ELF-1 (cell line): Measurements from ENCODE around the gene TBC1D8.
A peak's percentile ranks its signal among the peaks of the same experiment; 100 is the strongest.

Experiments used
- DNase-seq: peaks from one replicate; pipeline ENCODE4 v3.0.0-alpha.2; 2016; ENCODE audit warnings: low read depth, low spot score

TBC1D8 gene

DNA sequence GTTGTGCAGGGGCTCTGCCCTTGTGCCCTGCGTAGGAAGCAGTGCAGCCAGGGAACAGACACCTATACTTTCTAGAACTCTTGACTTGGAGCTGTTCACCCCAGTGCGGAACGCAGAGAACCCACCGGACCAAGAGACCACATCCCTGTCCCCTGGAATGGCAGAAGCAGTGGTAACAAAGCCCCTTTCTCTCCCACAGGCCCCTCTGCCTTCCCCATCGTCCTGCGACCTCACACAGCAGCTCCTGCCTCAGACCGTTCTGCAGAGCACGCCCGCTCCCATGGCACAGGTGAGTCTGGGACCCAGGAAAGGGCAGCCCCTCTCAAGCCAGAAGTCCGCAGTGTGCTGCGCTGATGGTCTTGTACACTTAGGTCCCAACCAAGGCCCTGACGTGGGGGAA, 173.7 kb downstream of the TBC1D8 start:
- DNase-seq, result no peak

DNA sequence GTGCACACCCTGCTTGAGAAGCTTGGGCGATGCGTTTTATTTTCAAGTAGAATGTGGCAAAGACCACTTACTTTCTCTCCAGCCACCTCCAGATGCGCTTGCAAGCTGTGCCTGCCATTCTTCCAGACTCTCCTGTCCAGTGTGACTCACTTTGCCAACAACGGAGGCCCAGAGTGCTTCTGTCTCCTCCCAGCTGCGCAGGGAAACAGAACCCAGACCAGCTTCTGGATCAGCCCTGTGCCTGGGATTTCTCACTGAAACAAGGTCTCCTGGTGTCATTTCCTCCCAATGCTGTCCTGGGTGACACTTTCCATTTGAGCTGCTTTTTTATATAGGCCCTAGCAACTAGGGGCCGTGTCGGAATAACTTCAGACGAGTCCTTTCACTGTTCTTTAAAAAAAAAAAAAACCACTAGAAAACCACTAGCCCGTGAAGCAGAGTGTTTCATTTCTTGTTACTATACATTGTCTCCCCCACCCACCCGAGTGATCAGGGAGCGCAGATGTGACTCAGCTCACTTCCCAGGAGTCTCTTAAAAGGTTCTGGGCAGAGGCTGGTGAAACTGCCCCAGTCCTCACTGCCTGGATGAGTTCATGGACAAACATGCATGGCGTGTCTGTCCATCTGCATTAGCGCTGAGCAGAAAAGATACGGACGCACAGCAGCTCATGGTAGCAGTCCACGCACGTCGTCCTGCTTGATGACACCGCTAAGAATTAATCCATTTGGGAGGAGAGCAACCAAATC, 174.4 kb downstream of the TBC1D8 start:
- peak; percentile 59 for DNase-seq

DNA sequence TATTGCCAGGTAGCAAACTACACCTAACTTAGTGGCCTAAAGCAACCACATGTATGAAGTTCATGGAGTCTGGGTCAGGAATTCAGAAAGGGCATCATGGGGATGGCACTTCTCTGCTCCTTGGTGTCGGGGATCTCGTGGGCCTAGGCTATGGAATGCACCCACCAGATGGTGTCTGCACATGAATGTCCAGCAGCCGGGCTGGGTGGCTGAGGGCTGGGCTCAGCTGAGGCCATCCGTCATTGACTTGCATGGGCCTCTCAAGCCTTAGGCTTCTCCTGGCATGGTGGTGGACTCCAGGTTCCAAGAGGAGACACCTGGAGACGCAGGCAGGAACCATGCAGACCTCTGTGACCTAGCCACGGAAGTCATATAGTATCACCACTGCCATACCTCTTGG, 175.1 kb downstream of the TBC1D8 start:
- DNase-seq, result no peak

DNA sequence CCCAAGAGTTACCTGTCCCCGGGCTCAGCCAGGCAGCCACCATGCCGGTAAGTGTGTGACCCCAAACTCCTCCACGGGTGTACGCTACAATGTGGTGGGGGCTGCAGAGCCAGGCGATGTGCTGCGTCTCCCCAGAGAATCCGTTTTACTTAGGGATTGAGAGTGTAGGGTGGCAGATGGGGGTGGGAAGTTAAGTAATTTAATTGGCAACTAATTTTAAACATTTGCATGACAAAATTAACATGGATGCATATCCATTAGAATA, 175.7 kb downstream of the TBC1D8 start:
- DNase-seq, result no peak

DNA sequence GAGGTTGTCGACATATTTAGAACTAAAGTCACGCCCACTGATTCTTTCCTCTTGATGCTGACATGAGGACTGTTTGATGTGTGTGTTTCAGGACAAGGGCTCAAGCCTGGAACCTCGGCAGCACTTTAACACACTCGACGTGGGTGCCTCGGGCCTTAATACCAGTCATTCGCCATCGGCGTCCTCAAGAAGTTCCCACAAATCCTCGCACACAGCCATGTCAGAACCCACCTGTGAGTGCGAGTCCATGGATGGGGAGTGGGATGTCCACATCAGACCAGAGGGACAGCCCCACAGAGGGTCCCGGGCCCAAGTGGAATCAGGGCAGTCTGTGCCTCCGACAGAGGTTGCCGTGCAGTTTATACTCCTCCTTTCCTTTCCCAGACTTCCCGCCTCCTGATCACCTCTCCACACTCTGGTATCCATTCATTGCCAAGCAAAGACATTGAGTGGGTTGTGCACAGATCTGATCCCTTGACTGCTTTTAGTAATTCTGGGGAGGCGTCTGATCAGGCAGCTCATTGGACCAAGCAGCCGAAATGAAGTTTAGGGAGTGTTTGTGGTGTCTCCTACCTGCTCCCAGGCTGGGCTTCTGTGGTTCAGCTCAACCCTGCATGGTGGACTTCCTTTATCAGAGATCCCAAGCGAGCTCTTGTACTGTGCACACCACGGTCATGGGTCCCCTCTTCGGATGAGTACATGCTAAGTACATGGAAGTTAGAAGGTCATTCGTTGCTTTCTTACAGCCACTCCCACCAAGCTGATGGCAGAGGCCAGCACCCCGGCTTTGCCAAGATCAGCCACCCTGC, 176.3 kb downstream of the TBC1D8 start:
- no peak for DNase-seq

DNA sequence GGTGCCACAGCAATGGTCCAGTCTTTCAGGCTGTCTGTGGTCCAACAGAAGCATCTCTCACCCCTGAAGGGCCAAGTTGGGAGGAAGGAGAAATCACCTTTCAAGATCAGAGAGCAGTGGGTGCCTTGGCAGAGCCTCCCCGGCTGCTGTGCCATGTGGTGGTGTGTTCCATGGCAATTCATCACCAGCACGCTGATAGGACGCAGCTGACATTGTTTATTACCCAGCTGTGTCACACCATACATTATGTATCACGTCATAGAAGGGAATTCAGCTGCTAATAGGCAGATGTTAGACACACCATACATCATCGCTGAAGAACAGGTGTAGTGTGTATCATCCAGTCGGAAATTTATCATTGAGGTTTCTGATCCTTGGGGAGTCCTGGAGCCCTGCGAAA, 178.7 kb downstream of the TBC1D8 start:
- no peak for DNase-seq

DNA sequence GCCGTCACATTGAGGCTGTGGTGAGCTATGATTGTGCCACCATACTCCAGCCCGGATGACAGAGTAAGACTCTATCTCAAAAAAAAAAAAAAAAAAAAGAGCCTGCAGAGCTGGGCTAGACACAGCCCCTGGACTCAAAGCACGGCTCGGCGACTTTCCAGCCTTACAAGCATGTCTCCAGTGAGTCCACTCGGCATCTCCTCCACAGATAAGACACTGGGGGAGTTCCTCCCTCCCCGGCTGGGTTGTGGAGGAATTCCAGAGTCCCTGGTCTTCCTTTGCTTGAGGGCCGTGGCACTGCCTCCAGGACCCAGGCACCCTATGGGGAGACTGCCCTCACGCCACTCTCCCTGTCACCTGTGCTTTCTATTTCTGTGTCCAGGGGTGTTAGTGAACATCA, 180.0 kb downstream of the TBC1D8 start:
- no peak for DNase-seq

DNA sequence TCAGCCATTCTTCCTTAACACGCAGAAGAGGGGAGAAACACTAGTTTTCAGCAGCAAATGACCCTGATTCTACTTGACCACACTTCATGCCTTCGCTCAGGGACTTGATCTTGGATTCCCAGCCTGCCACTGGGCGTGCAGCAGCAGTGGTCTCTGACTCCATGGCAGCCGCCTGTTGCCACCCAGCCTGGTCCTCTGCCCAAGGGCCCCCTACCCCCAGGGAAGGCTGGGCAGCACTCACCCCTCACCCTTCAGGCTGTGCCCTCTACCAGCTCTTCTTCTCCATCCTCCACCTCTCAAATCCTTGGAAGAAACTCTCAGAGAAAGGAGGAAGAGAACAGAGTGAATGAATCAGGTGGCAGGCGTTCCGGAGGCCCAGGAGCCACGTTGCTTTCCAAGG, 181.2 kb downstream of the TBC1D8 start:
- DNase-seq, result no peak

DNA sequence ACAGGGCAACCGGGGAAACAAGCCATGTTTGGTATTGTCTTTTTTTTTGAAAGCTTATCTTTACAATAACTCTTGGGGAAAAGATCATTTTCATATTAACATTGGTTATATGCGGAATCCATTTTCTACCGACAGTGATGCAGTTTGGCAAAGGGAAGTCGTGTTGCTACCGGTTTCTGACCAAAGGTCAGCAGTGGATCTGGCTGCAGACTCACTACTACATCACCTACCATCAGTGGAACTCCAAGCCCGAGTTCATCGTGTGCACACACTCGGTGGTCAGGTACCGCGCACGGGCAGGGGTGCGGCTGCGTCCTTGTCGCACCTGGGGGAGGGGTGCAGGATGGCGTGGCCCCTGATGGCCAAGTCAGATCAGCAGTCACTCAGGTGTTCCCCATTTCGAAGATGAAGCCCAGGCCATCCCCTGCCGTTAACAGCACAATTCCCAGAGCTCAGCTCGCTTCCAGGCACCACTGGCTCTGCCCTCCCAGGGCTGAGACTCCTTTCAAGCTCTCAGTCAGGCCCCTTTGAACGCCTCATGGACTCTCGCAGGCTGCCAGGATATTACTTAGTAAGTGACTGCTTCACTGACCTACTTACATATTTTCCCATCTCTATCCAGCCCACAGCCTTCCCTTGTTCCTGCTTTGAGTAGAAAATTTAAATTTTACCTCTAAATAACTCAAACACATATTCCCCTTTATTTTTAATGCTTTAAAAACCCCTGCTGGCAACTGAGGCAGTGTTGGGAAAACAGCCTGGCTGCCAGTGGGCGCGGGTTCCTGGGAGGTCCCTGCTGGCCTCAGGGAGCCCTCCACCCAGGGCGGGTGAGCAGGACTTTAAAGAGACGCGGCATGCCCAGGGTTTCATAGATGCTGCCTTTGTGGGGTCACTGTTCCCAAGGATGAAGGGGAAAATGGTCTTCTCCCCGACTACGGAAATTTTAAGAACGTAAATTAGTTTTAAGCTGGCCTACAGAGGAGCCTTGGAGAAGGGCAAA, 182.7 kb downstream of the TBC1D8 start:
- no peak for DNase-seq

DNA sequence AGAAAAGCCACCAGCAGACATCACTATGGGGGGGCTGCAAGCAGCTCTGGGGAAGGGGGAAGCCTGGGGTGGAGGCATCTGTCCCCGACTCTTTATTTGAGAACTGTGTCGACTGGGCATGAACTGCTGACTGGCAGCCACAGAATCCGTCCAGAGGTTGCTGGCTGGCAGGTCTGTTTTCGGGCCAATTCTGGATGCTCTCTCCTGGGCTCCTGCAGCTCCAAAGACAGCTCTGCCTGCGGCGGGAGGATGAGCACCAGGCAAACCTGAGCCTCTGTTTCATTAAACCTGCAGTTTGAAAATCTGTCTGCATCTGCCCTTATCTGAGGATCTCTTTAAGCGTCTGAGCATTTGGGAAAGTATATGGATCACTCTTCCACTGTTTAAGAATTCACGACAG, 183.5 kb downstream of the TBC1D8 start:
- DNase-seq, result no peak

DNA sequence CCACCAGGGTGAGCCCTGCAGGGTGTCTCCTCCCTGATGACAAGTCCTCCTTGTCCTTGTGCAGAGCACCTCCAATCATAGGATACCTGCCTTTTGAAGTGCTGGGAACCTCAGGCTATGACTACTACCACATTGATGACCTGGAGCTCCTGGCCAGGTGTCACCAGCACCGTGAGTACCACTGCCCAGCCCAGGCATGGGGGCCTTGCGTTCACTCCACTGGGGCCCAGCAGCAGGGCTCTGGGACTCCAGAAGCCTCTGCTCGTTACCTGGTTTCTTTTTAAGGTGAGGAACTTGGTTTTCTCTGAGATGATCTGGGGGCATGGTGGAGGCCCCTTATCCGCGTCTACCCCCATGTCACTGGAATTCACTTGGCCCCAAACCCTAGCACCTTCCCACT, 185.6 kb downstream of the TBC1D8 start:
- DNase-seq, result no peak

DNA sequence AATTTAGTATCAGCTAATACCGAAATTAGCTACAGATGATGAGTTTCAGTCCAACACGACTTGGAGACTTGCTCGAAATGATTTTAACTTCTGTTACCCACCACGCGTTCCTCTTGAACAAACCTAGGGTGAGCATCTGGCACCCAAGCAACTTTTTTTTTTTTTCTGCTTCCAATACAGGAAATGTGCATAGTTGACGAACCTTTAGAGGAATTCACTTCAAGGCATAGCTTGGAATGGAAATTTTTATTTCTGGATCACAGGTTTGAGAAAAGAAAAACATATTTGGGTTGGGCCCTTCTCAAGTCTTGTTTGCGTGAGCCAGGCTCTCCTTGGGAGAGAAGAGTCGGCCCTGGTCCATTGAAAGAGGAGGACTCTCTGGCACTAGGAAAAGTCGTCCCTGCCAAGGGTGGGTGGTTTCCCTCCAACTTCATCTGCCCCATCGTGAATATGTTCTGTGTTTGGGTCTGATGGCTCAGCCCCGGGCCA, 186.5 kb downstream of the TBC1D8 start:
- DNase-seq, result no peak

DNA sequence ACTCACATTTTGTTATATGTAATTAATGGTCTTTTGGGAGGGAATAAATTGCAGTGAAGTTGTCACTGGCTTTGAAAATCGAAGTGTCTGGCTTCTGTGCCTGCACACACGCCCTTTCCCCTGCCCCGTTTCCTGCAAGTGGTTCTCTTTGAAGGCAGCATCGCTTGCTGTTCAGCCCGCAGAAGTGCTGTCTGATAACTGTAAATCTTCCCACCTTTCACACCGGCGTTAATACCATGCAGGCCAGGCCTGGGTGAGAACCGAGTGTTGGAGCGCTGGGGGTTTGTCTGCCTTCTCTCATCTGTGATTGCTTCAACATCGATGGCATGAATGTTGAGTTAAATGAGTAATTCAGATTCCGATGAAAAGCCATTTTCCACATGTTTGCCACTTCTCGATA, 187.0 kb downstream of the TBC1D8 start:
- no peak for DNase-seq

DNA sequence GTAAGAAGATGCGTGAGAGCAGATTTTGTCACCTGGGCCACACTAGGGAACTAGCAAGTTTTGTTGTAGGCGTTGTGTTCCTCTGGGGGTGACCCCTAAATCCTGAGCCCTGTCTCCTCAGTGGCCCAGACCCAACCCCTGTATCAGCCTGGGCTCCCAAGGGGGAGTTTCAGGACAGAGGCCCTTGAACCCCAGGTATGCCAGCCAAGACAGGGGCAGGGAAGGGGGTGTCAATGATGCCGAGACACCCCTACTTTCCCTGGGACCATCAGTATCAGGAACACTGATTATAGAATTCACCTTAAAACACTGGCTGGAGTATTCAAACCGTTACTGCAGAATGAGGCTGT, 188.2 kb downstream of the TBC1D8 start:
- DNase-seq, result no peak

DNA sequence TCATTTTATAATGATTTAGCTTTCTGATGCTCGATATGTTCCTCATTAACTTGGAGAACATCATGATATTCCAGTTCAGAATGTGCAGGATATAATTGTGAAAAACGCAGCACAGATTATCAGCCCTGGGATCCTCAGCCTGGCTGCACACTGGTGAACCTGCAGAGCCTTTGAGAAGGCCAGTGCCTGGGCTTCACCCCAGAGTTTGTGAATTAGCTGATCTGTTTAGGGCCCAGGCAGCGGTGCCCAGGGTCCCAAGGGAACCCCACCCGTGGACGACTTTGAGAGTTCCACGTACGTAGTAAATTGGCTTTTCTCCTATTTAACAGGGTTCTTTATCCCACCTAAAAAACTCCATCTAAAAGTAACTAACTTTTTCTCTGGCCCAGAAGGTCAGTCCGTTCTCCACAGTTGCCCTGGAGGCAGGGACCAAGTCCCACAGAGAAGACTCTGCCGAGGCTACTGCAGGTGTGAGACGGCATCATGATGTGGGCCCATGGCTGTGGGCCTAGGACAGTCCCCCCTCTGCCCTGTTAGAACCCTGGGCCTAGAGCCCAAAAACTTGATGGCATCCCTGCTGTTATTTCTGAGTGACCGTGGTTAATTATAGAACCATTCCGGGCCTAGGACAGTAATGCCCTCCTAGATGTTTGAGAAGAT, 188.7 kb downstream of the TBC1D8 start:
- no peak for DNase-seq

DNA sequence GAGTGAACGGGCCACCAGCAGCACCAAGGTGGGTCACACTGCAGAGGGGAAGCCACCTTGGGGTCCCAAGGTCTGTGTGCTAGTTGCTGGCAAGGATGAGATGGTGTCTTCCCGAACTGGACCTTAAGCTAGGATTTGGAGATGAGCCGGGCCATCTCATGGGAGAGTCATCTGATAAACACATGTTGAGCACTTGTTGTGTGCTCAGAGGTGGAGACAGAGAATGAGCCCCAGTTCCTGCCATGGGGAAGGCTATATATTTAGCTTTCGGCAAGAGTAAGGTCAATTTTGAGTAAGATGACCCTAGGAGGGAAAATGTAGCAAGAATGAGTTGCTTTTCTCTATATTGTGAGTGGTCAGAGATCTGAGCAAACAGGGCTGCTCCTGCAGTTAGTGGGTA, 190.5 kb downstream of the TBC1D8 start:
- no peak for DNase-seq

DNA sequence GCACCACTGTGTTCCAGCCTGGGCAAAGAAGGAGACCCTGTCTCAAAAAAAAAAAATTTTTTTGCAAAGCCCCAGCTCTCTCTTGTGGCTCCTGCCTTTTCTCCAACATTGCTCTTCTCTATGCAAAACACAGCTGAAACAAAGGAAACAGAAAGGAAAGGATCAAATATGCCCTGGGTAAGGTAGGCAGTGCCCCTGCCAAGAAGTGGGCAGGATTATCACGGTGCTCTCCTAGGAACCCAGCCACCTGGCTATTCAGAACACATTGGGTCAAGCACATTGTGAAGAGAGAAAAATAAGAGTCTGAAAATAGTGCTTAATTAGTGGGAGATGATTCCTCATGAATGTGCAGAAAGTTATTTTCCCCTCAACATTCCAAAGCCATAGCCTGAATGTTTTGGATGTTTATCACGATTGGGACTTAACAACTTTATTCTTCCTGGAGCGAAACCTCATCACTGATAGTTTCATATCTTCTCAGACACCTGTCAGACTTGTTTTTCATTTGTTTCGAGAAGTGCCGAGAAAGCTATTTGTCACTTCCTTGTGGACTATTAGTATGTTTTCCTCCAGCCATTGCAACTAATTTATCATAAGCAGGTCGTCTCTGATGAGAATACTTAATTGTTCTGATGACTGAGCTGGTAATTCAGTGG, 191.8 kb downstream of the TBC1D8 start:
- no peak for DNase-seq

DNA sequence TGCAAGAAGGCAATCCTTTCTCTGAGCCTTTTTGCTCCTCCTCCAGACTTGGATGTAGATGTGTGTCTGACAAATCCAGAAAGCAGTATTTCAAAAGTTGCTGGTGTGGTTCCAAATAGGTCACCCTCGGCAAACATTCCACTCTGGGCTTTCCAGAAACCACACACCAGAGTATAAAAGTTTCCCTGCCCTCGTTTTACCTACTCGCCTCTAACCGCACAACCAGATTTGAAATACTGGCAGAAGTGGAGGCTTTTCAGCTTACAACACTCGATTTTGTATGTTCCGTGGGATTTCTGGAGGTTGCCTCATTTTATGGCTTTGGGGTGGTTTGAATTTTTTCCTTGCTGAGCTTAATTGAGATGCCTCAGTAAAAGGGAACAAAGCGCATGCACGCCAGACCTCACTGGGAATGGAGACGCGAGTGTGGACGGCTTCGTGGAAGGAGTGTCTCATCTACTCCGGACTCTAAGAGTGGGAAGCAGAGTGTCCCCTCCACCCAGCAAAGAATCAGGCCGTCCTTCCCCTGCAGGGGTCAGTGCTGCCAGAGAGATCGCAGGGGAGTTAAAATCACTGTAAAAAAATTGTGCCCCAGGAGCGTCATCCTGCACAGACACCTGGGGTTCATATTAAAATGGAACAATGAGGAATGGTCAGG, 193.1 kb downstream of the TBC1D8 start:
- DNase-seq, result no peak
